ENCODE measurements around the gene APBB2.

APBB2 gene

GRCh38 chr4:40856840-40857362, 357.4 kb downstream of the APBB2 start:
- no peak for TF ChIP-seq CTCF (conservative IDR thresholded peaks at IDR 0.05)
- TF ChIP-seq ZFX (IDR thresholded peaks at IDR 0.05): no peak
- H3K27ac ChIP-seq: no peak overlapping the region

GRCh38 chr4:40856277-40856839, 358.0 kb downstream of the APBB2 start:
- no peak for TF ChIP-seq ZFX (IDR thresholded peaks at IDR 0.05)
- no peak for TF ChIP-seq CTCF (conservative IDR thresholded peaks at IDR 0.05)
- H3K27ac ChIP-seq: no peak overlapping the region

GRCh38 chr4:40850496-40850895, 363.8 kb downstream of the APBB2 start:
- no peak overlapping the region for H3K27ac ChIP-seq
- TF ChIP-seq CTCF (conservative IDR thresholded peaks at IDR 0.05) (no peak), ZFX (IDR thresholded peaks at IDR 0.05) (no peak)

GRCh38 chr4:40848940-40849339, 365.4 kb downstream of the APBB2 start:
- TF ChIP-seq CTCF (conservative IDR thresholded peaks at IDR 0.05): no peak
- TF ChIP-seq ZFX (IDR thresholded peaks at IDR 0.05): no peak
- no peak overlapping the region for H3K27ac ChIP-seq

GRCh38 chr4:40848251-40848650, 366.1 kb downstream of the APBB2 start:
- TF ChIP-seq CTCF (conservative IDR thresholded peaks at IDR 0.05) (no peak), ZFX (IDR thresholded peaks at IDR 0.05) (no peak)
- no peak overlapping the region for H3K27ac ChIP-seq

GRCh38 chr4:40846532-40846931, 367.8 kb downstream of the APBB2 start:
- H3K27ac ChIP-seq: no peak overlapping the region
- TF ChIP-seq ZFX (IDR thresholded peaks at IDR 0.05) (no peak), CTCF (conservative IDR thresholded peaks at IDR 0.05) (no peak)

- TF ChIP-seq ZFX (IDR thresholded peaks at IDR 0.05) (no peak), CTCF (conservative IDR thresholded peaks at IDR 0.05) (no peak)
- no peak overlapping the region for H3K27ac ChIP-seq
Observed at GRCh38 chr4:40845154-40845835, 369.0 kb downstream of the APBB2 start.
